ENCODE data around the gene UPF1.

- TF ChIP-seq POLR2A (IDR thresholded peaks at IDR 0.05; ENCODE audit: insufficient read depth in 1 of 2, low read depth in 2 of 2, low read length in 2 of 2) (no peak), CTCF (CRISPR knock-in tag; IDR thresholded peaks at IDR 0.05) (no peak), DMAP1 (CRISPR knock-in tag; IDR thresholded peaks at IDR 0.05) (no peak), ZNF460 (CRISPR knock-in tag; IDR thresholded peaks at IDR 0.05; ENCODE audit: borderline replicate concordance) (no peak), ZSCAN9 (CRISPR knock-in tag; IDR thresholded peaks at IDR 0.05; ENCODE audit: borderline replicate concordance) (no peak), AFF4 (CRISPR knock-in tag; IDR thresholded peaks at IDR 0.05) (no peak), STAG1 (CRISPR knock-in tag; IDR thresholded peaks at IDR 0.05) (no peak), ESRRA (CRISPR knock-in tag; IDR thresholded peaks at IDR 0.05; ENCODE audit: low read depth) (no peak), EP300 (IDR thresholded peaks at IDR 0.05; ENCODE audit: low read depth in 2 of 2, low read length in 2 of 2) (no peak), EP300 (CRISPR knock-in tag; IDR thresholded peaks at IDR 0.05; ENCODE audit: borderline replicate concordance) (no peak), ZNF274 (CRISPR knock-in tag; IDR thresholded peaks at IDR 0.05) (no peak), BHLHE40 (IDR thresholded peaks at IDR 0.05; ENCODE audit: low read length) (no peak)
Observed at GRCh38 chr19:18796239-18796638, 35.5 kb upstream of the UPF1 start.

Data from HepG2 (cell line).